GM12892 (cell line): ENCODE results near the gene SRCIN1.
"Not testable (repeated sequence)": the region's sequence is repeated elsewhere in the genome, so short reads cannot be mapped to it uniquely, and the experiment has no call there.

Experiments used
- DNase-seq: peaks from one replicate; pipeline ENCODE4 v3.0.0; 2011; ENCODE audit not compliant: insufficient read length
- FAIRE-seq: peaks from 2 replicates; lab custom pipeline; 2011; peaks lifted over from hg19 to GRCh38; lab: Jason Lieb, UNC
- POLR2A ChIP-seq: IDR thresholded peaks from 2 replicates; pipeline ENCODE4 v1.6.1; 2011; ENCODE audit warnings: low read depth, low read length, control low read depth
- POLR2AphosphoS5 ChIP-seq: IDR thresholded peaks from 2 replicates; pipeline ENCODE4 v1.6.1; 2011; ENCODE audit warnings: low read depth, low read length, control low read depth
- TAF1 ChIP-seq: IDR thresholded peaks from 2 replicates; pipeline ENCODE4 v1.6.1; 2011; ENCODE audit warnings: low read depth, mild to moderate bottlenecking, control low read depth, low read length, borderline replicate concordance

Gene SRCIN1

GRCh38 chr17:38512473-38513058 is 93.2 kb downstream of the SRCIN1 start:
- no peak for FAIRE-seq
- TF ChIP-seq TAF1 (no peak), POLR2A (no peak), POLR2AphosphoS5 (no peak)
- no peak for DNase-seq

- DNase-seq: no peak
- no peak for TF ChIP-seq TAF1
- TF ChIP-seq POLR2AphosphoS5: no peak
- TF ChIP-seq POLR2A: no peak
- FAIRE-seq: no peak
Observed at GRCh38 chr17:38511150-38512108, 94.3 kb downstream of the SRCIN1 start.

- FAIRE-seq (no peak), DNase-seq (peak; percentile 28)
- TF ChIP-seq POLR2AphosphoS5 (no peak), POLR2A (no peak), TAF1 (no peak)
Observed at GRCh38 chr17:38510421-38511149, 95.2 kb downstream of the SRCIN1 start.

GRCh38 chr17:38509772-38510420 is 95.9 kb downstream of the SRCIN1 start:
- FAIRE-seq (no peak), DNase-seq (peak; percentile 25)
- TF ChIP-seq POLR2AphosphoS5: no peak
- TF ChIP-seq POLR2A: no peak
- TF ChIP-seq TAF1: no peak

- FAIRE-seq: no peak
- DNase-seq: peak; percentile 90
- TF ChIP-seq POLR2A (no peak), POLR2AphosphoS5 (no peak)
Observed at GRCh38 chr17:38508954-38509771, 96.6 kb downstream of the SRCIN1 start.

- DNase-seq: no peak
Observed at GRCh38 chr17:38508570-38508950, 97.2 kb downstream of the SRCIN1 start.

GRCh38 chr17:38507921-38508569 is 97.7 kb downstream of the SRCIN1 start:
- FAIRE-seq: no peak
- DNase-seq: no peak

More at GRCh38 chr17:38508570-38508950, 97.2 kb downstream of the SRCIN1 start:
- no peak for FAIRE-seq
- TF ChIP-seq POLR2AphosphoS5 (no peak), POLR2A (no peak), TAF1 (no peak)

GRCh38 chr17:38507436-38507835 is 98.3 kb downstream of the SRCIN1 start:
- TF ChIP-seq POLR2AphosphoS5 (no peak), TAF1 (no peak), POLR2A (no peak)
- DNase-seq (no peak), FAIRE-seq (no peak)

More at GRCh38 chr17:38507921-38508569, 97.7 kb downstream of the SRCIN1 start:
- TF ChIP-seq POLR2AphosphoS5 (no peak), TAF1 (no peak), POLR2A (no peak)

GRCh38 chr17:38504216-38504615 is 101.5 kb downstream of the SRCIN1 start:
- FAIRE-seq (no peak), DNase-seq (no peak)
- no peak for TF ChIP-seq POLR2A
- no peak for TF ChIP-seq TAF1
- no peak for TF ChIP-seq POLR2AphosphoS5

GRCh38 chr17:38503286-38503913 is 102.4 kb downstream of the SRCIN1 start:
- not testable (repeated sequence) for FAIRE-seq, DNase-seq

GRCh38 chr17:38501718-38502117 is 104.0 kb downstream of the SRCIN1 start:
- not testable (repeated sequence) for DNase-seq, FAIRE-seq

- not testable (repeated sequence) for DNase-seq, FAIRE-seq
Observed at GRCh38 chr17:38499230-38499629, 106.5 kb downstream of the SRCIN1 start.
